Measurements from ENCODE around the gene ANXA2R. TPM values are rescaled to one million over a fixed set of nuclear protein-coding genes. Genes with fewer than 3 reads are reported as not detected.

The ANXA2R gene
- total RNA-seq, 1 experiment from 2014 or later = 3.6 TPM

- Histone ChIP-seq H3K36me3 (ENCODE audit: low read depth) (no peaks in the 10 kb centered on the region), H3K27me3 (ENCODE audit: insufficient read depth, low read depth) (no peaks in the 10 kb centered on the region), H3K4me2 (peak overlapping the region; percentile 73), H3F3A (ENCODE audit: insufficient read depth, low read depth) (peaks cover 27% of the 10 kb centered on the region), H3K9me2 (ENCODE audit: insufficient read depth) (no peaks in the 10 kb centered on the region), H3K79me2 (ENCODE audit: low read depth) (no peaks in the 10 kb centered on the region), H3K27ac (peak overlapping the region; percentile 85), H3K4me3 (peak overlapping the region; percentile 58), H3K9me3 (ENCODE audit: insufficient read depth, low read depth) (no peaks in the 10 kb centered on the region), H2AFZ (peak overlapping the region; percentile 88), H4K20me1 (ENCODE audit: insufficient read depth) (no peaks in the 10 kb centered on the region), H3K4me1 (replicated peaks; ENCODE audit: insufficient read depth) (peaks cover 15% of the 10 kb centered on the region)
- ChIA-PET POLR2A (ENCODE audit: unreplicated experiment) (interaction anchor here (0.5 to 1.0 kb wide), 15 partner anchors 15 to 1104 kb away, joined by 3 to 20 read pairs (median 4); partner anchors contain the start of genes TMEM267 and ZNF131), CTCF (interaction anchor here (0.6 to 2.2 kb wide), 9 partner anchors 14 to 285 kb away, joined by 3 to 12 read pairs (median 4); no protein-coding TSS in a partner anchor)
- BruUV-seq (replicated peaks) = TSS peak; percentile 43
- DNase-seq = peak; percentile 85 to 96
- TF ChIP-seq CTCF (conservative IDR thresholded peaks at IDR 0.05) (no peak), EZH2 (IDR thresholded peaks at IDR 0.05; ENCODE audit: low read depth) (no peak)
- intact Hi-C loops (cut with micrococcal nuclease; ENCODE audit: unreplicated experiment) = loop anchor here (1.0 to 5.0 kb wide), 2 partner anchors 14 to 115 kb away; partner anchors contain the start of gene ZNF131
Observed at GRCh38 chr5:43007246-43007910, 32.7 kb downstream of the ANXA2R start.

- BruUV-seq (replicated peaks) = no TSS peak
- no peaks in the 10 kb centered on the region for H3K36me3 ChIP-seq (ENCODE audit: low read depth)
- H3K27ac ChIP-seq = no peak overlapping the region
- peaks cover 4% of the 10 kb centered on the region; the same call in 1 of the 2 replicates for H3K9me2 ChIP-seq (ENCODE audit: insufficient read depth)
- peaks cover 33% of the 10 kb centered on the region for H3F3A ChIP-seq (ENCODE audit: insufficient read depth, low read depth)
- ChIA-PET CTCF (interaction anchor here (0.6 to 2.2 kb wide), 5 partner anchors 35 to 285 kb away, joined by 3 to 12 read pairs (median 7); no protein-coding TSS in a partner anchor), POLR2A (ENCODE audit: unreplicated experiment) (interaction anchor here (0.5 to 0.8 kb wide), 4 partner anchors 24 to 114 kb away, joined by 3 to 7 read pairs (median 5); partner anchors contain the start of gene ZNF131)
- DNase-seq = no peak
- peaks cover 21% of the 10 kb centered on the region for H3K4me1 ChIP-seq (replicated peaks; ENCODE audit: insufficient read depth)
- intact Hi-C loops (cut with micrococcal nuclease; ENCODE audit: unreplicated experiment) = loop anchor here (1.0 to 5.0 kb wide), 2 partner anchors 13 to 116 kb away; partner anchors contain the start of gene ZNF131
- H4K20me1 ChIP-seq (ENCODE audit: insufficient read depth) = no peaks in the 10 kb centered on the region
- no peaks in the 10 kb centered on the region for H3K79me2 ChIP-seq (ENCODE audit: low read depth)
- no peak for TF ChIP-seq EZH2 (IDR thresholded peaks at IDR 0.05; ENCODE audit: low read depth)
- TF ChIP-seq CTCF (conservative IDR thresholded peaks at IDR 0.05) = no peak
- H3K27me3 ChIP-seq (ENCODE audit: insufficient read depth, low read depth) = no peaks in the 10 kb centered on the region
- no peaks in the 10 kb centered on the region for H3K9me3 ChIP-seq (ENCODE audit: insufficient read depth, low read depth)
- H3K4me2 ChIP-seq = peak overlapping the region; percentile 73
- H2AFZ ChIP-seq = peak overlapping the region; percentile 88; the same call in 1 of the 2 replicates
- peak overlapping the region; percentile 58; the same call in 1 of the 2 replicates for H3K4me3 ChIP-seq
Observed at GRCh38 chr5:43006424-43007202, 33.5 kb downstream of the ANXA2R start.

- Histone ChIP-seq H4K20me1 (ENCODE audit: insufficient read depth) (no peaks in the 10 kb centered on the region), H3F3A (ENCODE audit: insufficient read depth, low read depth) (peaks cover 44% of the 10 kb centered on the region), H2AFZ (no peak overlapping the region), H3K27me3 (ENCODE audit: insufficient read depth, low read depth) (no peaks in the 10 kb centered on the region), H3K9me3 (ENCODE audit: insufficient read depth, low read depth) (no peaks in the 10 kb centered on the region), H3K4me2 (no peak overlapping the region), H3K36me3 (ENCODE audit: low read depth) (no peaks in the 10 kb centered on the region), H3K27ac (no peak overlapping the region), H3K4me3 (no peak overlapping the region), H3K4me1 (replicated peaks; ENCODE audit: insufficient read depth) (peaks cover 29% of the 10 kb centered on the region), H3K9me2 (ENCODE audit: insufficient read depth) (peaks cover 4% of the 10 kb centered on the region; the same call in 1 of the 2 replicates), H3K79me2 (ENCODE audit: low read depth) (no peaks in the 10 kb centered on the region)
- ChIA-PET CTCF (no interaction called here), POLR2A (ENCODE audit: unreplicated experiment) (no interaction called here)
- no TSS peak for BruUV-seq (replicated peaks)
- TF ChIP-seq EZH2 (IDR thresholded peaks at IDR 0.05; ENCODE audit: low read depth) (no peak), CTCF (conservative IDR thresholded peaks at IDR 0.05) (no peak)
- no peak for DNase-seq
- intact Hi-C loops (cut with micrococcal nuclease; ENCODE audit: unreplicated experiment) = loop anchor here (5.0 kb wide), 1 partner anchor 117 kb away; the partner anchor contains the start of gene ZNF131
Observed at GRCh38 chr5:43005031-43005430, 35.1 kb downstream of the ANXA2R start.

Data from PC-9 (cell line).